ENCODE data around the gene TRIM9.
"Not testable (repeated sequence)": the region's sequence is repeated elsewhere in the genome, so short reads cannot be mapped to it uniquely, and the experiment has no call there.

Gene TRIM9

GRCh38 chr14:51004801-51005526 lies 89.9 kb downstream of the TRIM9 start:
- DNase-seq (ENCODE audit: low read depth, low spot score), result no peak

- DNase-seq (ENCODE audit: low read depth, low spot score), result no peak
Observed at GRCh38 chr14:51004352-51004800, 90.5 kb downstream of the TRIM9 start.

GRCh38 chr14:51002406-51002999 lies 92.4 kb downstream of the TRIM9 start:
- no peak for DNase-seq (ENCODE audit: low read depth, low spot score)

- DNase-seq (ENCODE audit: low read depth, low spot score), result no peak
Observed at GRCh38 chr14:51000566-51000965, 94.3 kb downstream of the TRIM9 start.

GRCh38 chr14:50999726-51000125 lies 95.2 kb downstream of the TRIM9 start:
- no peak for DNase-seq (ENCODE audit: low read depth, low spot score)

GRCh38 chr14:50998612-50999011 lies 96.3 kb downstream of the TRIM9 start:
- no peak for DNase-seq (ENCODE audit: low read depth, low spot score)

- no peak for DNase-seq (ENCODE audit: low read depth, low spot score)
Observed at GRCh38 chr14:50997712-50998111, 97.2 kb downstream of the TRIM9 start.

GRCh38 chr14:50994158-50994557 lies 100.7 kb downstream of the TRIM9 start:
- DNase-seq (ENCODE audit: low read depth, low spot score), result not testable (repeated sequence)

GRCh38 chr14:50985859-50986331 lies 109.0 kb downstream of the TRIM9 start:
- DNase-seq (ENCODE audit: low read depth, low spot score), result no peak

GRCh38 chr14:50985124-50985858 lies 109.6 kb downstream of the TRIM9 start:
- no peak for DNase-seq (ENCODE audit: low read depth, low spot score)

- DNase-seq (ENCODE audit: low read depth, low spot score), result no peak
Observed at GRCh38 chr14:50984036-50984710, 110.7 kb downstream of the TRIM9 start.

- DNase-seq (ENCODE audit: low read depth, low spot score), result no peak
Observed at GRCh38 chr14:50979941-50980850, 114.7 kb downstream of the TRIM9 start.

- no peak for DNase-seq (ENCODE audit: low read depth, low spot score)
Observed at GRCh38 chr14:50978888-50979287, 116.0 kb downstream of the TRIM9 start.

GRCh38 chr14:50978529-50978871 lies 116.4 kb downstream of the TRIM9 start:
- DNase-seq (ENCODE audit: low read depth, low spot score), result no peak

GRCh38 chr14:50977863-50978528 lies 116.9 kb downstream of the TRIM9 start:
- DNase-seq (ENCODE audit: low read depth, low spot score), result no peak

GRCh38 chr14:50974118-50974517 lies 120.8 kb downstream of the TRIM9 start:
- DNase-seq (ENCODE audit: low read depth, low spot score), result no peak

- no peak for DNase-seq (ENCODE audit: low read depth, low spot score)
Observed at GRCh38 chr14:50972734-50973133, 122.2 kb downstream of the TRIM9 start.

- DNase-seq (ENCODE audit: low read depth, low spot score), result no peak
Observed at GRCh38 chr14:50970886-50971781, 123.8 kb downstream of the TRIM9 start.

GRCh38 chr14:50967790-50968189 lies 127.1 kb downstream of the TRIM9 start:
- DNase-seq (ENCODE audit: low read depth, low spot score), result no peak

Data from smooth muscle cell of the brain vasculature (primary cell).